Forelimb muscle (tissue), 1 donor: ENCODE measurements around the gene CEACAM5. TPM values are rescaled to one million over a fixed set of nuclear protein-coding genes. Genes with fewer than 3 reads are reported as not detected.
"Not testable (repeated sequence)": the region's sequence is repeated elsewhere in the genome, so short reads cannot be mapped to it uniquely, and the experiment has no call there.

ENCODE experiments used
- DNase-seq: peaks from one replicate; pipeline ENCODE4 v3.0.0-alpha.2; 2013; ENCODE audit warnings: low read depth
- polyA plus RNA-seq: library from polyadenylated mRNA; unstranded; fragments of 120-200 nt; gene quantifications from one replicate; pipeline ENCODE4 v1.2.1, GENCODE V29; 2013; ENCODE audit not compliant: insufficient read length

CEACAM5 gene
- polyA plus RNA-seq, 1 donor, result not detected

GRCh38 chr19:41740415-41741243 lies 32.2 kb downstream of the CEACAM5 start:
- no peak for DNase-seq

DNA sequence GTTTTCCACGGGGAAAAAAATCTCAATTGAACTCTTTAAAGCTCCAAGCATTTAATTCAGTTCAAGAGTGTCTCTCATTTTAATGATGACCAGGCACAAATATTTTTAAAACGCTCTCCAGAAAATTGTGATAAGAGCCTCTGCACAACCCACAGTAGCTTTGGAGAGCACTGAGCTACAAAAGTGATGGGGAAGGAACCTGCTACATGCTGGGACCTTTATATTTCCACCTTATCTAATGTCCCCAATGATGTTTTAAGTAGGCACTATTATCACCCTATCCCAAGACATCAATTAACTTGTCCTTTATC lies 32.8 kb downstream of the CEACAM5 start:
- DNase-seq, result no peak

DNA sequence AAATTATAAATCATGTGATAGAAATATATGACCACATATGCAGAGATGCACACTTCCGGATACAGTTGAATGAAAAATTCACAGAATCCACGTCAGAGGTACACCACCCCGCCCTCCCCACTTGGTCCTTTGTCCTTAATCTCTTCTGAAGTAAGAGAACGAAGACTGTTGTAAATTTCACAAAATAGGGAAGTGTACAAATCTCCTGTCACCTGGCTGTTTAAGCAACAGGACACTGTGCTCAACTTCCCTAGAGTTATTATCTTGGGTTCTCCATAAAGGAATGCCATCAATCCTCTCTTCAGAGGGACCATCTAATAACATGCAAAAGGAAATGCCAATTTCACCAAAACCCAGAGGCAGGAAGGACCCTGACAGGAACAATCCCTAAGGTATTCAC lies 36.4 kb downstream of the CEACAM5 start:
- DNase-seq, result no peak

DNA sequence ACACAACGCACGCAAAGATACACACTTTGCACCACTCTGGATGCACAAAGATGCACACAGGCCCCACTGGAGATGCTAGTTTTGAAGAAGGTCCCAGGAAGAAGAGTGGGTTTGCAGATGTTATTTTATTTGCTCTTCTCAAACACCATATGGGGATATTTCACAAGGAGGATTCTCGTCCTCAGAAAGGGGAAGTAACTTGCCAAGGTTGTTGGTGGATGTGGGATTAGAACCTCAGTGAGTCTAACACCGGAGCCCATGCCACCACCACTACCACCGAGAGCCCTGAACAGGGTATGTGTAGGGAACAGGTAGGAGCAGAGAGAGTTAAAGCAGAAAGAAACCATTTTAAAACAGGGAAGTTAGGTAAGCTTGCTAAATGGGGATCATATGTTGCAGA lies 37.3 kb downstream of the CEACAM5 start:
- DNase-seq, result no peak

GRCh38 chr19:41746593-41747227 lies 38.3 kb downstream of the CEACAM5 start:
- no peak for DNase-seq

DNA sequence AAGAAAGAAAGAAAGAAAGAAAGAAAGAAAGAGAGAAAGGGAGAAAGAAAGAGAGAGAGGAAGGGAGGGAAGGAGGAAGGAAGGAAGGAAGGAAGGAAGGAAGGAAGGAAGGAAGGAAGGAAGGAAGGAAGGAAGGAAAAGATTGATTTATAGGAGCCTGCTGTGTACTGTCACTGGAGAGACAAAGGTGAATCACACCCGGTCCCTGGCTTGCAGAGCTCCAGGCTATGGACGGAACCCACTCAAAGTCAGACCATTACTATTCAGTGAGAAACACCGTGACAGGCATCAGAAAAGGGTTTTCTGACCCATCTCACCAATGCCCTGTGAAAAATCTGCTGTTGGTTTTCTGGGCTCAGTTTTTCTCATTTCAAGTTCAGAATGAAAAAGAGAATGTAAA lies 39.6 kb downstream of the CEACAM5 start:
- no peak for DNase-seq

GRCh38 chr19:41750248-41751134 lies 42.1 kb downstream of the CEACAM5 start:
- not testable (repeated sequence) for DNase-seq

GRCh38 chr19:41753159-41753558 lies 44.7 kb downstream of the CEACAM5 start:
- DNase-seq, result no peak

DNA sequence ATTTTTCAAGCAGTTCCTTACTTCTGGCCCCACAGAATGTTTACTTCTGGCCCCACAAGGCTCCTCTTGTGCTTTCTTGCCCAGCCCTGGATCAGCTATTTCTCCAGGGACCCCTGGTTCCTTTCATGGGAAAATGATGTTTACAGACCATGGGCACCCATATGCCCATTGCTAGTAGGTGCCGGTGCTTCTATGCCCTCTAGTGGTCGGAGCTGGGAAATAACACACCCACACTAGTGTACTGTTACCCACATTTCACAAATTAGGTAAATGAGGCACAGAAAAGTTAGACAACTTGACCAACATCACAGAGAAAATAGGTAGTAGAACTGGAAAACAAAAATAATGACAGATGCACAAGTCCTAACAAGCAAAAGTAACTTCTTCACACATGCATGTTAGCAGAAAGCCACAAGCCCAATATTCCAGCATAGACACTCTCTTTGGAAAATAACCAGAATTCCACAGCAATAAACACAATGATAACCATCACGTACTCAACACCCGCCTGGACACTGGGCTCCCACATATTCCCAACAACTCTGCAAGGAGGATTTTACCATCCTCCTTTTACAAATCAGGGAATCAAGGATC lies 45.6 kb downstream of the CEACAM5 start:
- DNase-seq, result no peak

- DNase-seq, result no peak
Measured at GRCh38 chr19:41755328-41755913, 47.0 kb downstream of the CEACAM5 start, which contains the start of gene CEACAM6. CEACAM6 (plus strand) TSS chr19:41755530; CDS start chr19:41755639, 109 bp downstream.

GRCh38 chr19:41758846-41759245 lies 50.4 kb downstream of the CEACAM5 start:
- DNase-seq, result no peak

DNA sequence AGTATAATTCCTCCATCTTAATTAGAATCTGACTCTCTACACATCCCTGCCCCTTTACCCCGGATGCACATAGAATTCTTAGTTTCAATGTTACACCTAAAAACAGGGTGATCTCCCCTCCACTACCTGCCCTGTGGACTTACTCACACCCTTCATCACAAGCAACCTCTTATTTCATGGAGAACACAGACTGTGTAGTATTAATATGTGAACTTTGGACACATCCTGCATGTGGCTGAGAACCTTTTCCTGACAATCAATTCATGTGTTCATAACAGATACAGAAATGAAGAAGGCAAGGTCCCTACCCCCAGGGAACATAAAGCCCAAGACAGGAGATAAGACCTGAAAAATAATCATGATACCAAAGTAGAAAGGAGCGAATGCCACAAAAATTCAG lies 58.7 kb downstream of the CEACAM5 start:
- DNase-seq, result no peak

DNA sequence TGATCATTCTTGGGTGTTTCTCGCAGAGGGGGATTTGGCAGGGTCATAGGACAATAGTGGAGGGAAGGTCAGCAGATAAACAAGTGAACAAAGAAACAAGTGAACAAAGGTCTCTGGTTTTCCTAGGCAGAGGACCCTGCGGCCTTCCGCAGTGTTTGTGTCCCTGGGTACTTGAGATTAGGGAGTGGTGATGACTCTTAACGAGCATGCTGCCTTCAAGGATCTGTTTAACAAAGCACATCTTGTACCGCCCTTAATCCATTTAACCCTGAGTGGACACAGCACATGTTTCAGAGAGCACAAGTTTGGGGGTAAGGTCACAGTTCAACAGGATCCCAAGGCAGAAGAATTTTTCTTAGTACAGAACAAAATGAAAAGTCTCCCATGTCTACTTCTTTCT lies 59.7 kb downstream of the CEACAM5 start:
- not testable (repeated sequence) for DNase-seq

GRCh38 chr19:41769608-41770007 lies 61.2 kb downstream of the CEACAM5 start:
- no peak for DNase-seq

- DNase-seq, result no peak
Measured at GRCh38 chr19:41771410-41771809, 63.0 kb downstream of the CEACAM5 start.

- DNase-seq, result no peak
Measured at GRCh38 chr19:41774515-41774980, 66.1 kb downstream of the CEACAM5 start.

DNA sequence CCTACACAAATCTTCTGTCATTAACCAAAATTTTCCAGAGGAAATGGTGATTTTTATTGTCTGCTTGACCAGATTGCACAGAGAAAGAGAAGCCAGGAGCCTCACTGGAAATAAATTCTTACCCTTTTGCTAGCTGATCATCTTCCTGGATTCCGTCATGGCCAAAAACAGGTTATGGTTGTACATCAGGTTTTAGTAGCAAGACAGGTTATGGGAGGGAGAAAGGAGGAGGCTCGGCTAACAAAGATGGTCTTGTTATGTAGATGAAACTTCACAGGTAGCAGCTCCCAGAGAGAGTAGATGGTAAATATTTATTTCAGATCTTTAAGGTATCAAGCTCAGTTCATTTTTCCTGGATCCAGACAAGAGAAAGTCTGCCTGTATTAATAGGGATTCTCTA lies 68.3 kb downstream of the CEACAM5 start:
- DNase-seq, result no peak
